NCI-H2171 treated with DMSO at 0.1 percent for 48 hours (cell line): ENCODE measurements around the gene EEF1A2.
A peak's percentile ranks its signal among the peaks of the same experiment; 100 is the strongest.

ENCODE experiments used
- DNase-seq: peaks from one replicate; lab custom pipeline; 2025; lab: John Stamatoyannopoulos, UW

The EEF1A2 gene

DNA sequence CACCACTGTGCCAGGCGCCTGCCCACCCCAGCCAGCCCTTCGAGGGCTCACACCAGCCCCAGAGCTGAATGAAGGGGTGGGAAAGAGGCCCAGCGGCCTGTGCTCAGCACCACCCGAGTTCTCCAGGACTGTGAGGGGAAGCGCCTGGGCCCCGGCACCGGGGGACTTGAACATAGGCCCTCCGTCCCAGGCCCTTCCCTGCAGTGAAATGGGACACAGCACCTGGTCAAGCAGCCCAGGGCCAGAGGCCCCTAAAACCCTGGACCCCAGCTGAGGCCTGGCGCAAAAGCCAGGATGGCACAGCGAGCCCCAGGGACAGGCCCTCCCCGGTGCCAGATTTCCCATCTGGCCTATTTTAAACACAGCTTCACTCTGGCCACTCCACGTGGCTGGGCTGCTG lies 30.5 kb downstream of the EEF1A2 start:
- DNase-seq: no peak

DNA sequence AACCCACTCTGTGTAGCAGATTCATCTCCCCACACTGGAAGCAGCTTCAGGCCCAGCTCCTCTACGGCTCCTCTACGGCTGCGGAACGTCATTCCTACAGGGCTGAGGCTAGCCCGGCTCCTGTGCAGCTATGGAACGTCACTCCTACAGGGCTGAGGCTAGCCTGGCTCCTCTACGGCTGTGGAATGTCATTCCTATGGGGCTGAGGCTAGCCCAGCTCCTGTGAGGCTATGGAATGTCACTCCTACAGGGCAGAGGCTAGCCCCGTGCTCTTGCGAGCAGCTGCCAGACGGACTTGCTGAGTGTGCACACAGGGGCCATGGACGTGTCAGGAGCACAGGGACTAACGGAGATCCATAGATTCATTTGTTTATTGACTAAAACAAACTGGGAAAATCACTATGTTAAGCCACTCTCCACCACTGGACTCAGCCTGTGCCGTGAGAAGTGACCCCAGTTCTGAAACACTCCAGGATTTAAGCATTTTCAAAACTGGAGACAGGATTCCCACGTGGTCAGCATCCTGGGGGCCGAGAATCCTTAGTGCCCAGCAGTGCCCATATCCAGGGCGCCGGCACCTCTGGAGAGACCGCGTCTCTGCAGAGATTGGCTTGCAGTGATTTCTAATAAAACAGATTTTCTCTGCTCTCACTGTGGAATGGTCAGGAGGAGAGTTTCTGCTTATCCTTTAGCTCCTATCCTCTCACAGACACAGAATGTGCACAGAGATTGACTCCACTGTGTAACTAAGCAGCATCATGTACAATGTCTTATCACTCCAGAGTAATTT lies 31.4 kb downstream of the EEF1A2 start:
- no peak for DNase-seq

DNA sequence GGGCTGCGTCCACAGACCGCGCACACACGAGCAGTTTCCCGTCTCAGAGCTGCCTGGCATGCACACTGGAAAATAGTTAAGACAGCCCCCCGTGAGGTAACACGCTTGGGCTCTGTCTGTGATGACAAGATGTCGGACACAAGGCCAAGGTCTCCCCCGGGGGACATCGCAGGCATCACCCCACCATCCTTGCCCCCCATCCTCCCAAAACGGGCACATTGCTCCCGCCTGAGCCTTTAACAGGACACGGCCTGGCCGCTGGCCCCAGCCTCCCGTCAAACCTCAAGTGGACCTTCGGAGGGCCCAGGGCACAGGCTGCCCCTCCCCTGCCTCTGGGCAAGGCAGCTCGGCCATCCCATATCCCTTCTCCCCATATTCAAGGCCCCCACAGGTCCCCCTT lies 32.0 kb downstream of the EEF1A2 start:
- DNase-seq: no peak

DNA sequence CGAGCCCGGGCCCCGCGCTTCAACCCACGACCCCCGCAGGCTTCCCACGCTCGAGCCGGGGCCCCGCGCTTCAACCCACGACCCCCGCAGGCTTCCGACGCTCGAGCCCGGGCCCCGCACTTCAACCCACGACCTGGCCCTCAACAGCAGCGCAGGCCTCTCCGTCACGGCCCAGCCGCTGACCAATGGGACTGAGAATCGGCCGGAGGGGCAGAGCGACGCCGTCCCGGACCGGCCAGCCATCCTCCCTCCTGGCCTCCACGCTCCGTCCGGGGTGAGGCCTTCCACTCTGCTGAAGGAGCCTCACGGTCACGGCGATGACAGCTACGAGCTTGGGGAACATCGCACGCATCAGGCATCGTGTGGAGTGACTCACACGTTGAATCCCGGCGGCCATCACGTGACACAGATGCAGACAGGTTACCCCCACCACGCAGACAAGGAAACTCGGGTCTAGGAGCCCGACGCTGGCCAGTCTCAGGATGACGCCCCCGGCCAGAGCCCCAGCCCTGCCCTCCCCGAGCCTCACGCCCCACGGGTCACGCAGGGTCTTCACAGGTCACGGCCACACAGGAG lies 32.5 kb downstream of the EEF1A2 start:
- DNase-seq: no peak

DNA sequence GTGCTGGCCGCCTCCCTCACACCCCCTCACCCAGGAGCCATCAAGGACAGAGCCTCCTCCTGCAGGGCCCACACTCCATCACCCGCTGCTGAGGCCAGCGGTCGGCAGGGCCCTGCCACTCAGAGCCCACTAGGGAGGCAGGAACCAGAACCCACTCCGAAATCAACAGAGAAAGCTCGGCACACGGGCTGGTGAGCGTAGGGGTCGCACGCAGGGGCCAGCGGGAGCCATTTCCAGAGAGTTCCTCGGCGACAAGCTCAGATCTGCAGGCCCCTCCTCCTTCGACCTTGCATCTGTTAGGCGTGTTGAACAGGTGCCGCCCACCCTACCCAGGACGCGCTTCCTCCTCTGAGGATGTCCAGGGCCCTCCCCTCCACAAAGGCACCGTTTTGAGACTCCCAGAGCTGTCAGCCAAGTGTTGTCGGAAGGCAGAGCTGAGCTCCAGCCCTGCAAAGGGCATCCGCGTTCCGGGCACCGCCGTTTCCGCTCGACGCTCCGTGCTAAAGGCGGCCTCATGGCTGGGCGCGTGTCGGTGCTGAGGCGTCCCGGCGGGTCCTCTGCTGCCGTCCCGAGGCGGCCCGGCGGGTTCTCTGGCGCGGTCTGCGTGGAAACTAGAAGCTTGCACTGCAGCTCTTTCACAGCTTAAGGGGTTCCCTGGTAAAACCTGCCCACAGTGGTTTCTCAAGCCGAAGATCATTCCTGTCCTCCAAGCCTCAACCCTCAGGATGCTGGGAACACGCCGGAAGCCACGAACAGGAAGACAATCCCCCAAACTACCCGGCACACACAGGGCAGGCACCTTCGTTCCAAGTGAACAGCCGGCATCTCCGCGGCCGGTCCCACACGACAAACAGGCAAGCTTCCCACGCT lies 33.3 kb downstream of the EEF1A2 start:
- no peak for DNase-seq

DNA sequence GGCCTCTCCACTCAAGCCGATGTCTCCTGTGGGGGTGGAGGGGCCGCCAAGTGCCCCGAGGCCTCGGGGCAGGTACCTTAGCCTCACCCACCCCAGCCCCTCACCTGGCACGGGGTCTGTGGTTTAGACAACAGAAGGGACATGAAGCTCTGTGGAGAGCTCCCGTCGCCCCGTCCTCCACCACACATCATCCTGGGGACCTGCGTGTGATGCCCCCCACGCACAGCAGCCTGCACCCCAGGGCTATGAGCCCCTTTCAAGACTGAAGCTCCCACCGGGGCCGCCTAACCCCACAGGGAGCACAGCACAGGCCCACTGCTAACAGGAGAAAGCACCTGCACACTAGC lies 34.6 kb downstream of the EEF1A2 start:
- no peak for DNase-seq

DNA sequence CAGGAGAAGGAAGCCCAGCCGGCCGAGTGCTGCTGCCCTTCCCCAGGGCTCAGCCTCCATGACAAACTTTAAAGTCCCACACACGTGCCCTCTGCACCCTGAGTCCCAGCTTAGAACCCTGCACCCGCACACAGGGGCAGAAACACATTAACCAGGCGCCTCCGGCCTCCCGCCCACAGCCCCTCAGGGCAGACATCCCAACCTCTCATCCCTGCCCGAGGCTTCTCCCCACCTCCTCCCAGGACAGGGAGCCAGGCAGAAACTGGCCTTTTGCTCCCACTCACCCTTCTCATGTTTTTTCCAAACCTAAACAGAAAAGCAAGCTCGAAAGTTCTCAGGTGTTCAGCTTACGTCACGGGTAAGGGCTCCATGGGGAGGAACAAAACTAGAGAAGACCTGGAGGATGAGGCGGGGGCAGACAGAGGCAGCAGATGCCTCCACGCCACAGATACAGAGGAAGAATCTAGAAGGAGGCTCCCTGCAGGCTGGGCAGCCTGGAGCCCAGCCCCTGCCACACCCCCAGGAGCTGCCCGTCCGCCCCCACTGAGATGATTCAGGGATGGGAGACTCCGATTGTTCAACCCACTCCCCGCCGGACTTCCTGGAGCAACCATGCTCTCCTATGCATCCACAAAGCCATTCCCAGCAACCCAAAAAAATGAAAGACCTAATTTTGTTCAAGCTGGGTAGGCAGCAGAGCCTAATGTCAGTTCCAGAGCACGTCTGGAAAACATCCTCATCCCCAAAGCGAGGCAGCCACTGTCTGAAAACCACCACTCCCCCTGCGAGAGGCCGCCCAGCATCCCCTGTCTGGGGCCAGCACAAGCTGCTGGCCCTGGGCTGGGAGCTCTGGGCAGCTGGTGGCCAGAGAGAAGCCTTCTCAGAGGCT lies 35.2 kb downstream of the EEF1A2 start:
- DNase-seq: no peak

DNA sequence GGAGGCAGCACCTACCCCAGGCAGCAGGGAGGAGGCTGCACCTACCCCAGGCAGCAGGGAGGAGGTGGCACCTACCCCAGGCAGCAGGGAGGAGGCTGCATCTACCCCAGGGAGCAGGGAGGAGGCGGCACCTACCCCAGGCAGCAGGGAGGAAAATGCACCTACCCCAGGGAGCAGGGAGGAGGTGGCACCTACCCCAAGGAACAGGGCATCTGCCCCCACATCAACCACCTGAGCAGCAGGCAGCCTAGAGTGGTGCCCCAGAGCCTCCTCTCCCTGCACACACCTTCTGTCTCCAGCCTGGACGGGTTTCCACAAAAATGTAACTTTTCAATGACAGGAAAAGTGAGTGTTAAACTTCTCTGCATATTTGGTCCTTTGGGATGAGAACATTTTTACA lies 36.6 kb downstream of the EEF1A2 start:
- no peak for DNase-seq

DNA sequence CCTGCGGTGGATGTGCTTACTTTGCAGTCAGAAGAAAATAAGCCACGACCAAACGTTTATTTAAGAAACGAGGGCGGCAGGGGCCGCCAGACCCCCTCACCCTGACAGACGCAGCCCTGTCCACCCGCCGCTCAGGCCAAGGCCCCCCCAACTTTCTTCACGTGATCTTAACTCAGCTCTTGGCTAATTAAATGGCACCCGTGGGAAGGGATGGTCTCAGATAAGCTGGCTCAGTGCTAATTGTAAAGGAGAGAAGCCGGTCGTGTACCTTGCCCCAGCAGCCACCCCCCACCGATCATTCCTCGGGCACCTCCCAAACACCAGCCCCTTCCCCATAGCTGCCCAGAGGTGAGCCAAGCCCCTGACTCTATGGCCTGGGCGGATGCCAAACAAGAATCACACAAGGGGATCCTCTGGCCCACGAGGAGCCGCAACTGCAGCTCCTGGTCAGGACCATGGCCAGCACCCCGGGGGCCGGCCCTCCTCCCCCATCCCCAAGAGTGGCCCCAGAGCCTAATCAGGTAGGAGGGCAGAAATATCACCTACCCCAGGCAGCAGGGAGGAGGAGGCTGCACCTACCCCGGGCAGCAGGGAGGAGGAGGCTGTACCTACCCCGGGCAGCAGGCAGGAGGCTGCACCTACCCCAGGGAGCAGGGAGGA lies 37.6 kb downstream of the EEF1A2 start:
- DNase-seq: no peak

DNA sequence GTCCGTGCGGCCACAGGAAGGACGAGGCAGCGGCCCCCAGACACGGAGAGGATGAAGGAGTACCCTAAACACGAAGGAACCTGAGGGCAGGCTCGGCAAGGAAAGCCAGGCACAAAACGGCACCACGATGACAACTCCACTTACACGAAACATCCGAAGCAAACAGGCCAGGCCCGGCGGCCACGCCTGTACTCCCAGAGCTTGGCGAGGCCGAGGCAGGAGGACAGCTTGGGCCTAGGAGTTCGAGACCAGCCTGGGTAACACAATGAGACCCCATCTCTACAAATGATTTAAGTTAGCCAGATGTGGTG lies 39.9 kb downstream of the EEF1A2 start:
- DNase-seq: no peak

DNA sequence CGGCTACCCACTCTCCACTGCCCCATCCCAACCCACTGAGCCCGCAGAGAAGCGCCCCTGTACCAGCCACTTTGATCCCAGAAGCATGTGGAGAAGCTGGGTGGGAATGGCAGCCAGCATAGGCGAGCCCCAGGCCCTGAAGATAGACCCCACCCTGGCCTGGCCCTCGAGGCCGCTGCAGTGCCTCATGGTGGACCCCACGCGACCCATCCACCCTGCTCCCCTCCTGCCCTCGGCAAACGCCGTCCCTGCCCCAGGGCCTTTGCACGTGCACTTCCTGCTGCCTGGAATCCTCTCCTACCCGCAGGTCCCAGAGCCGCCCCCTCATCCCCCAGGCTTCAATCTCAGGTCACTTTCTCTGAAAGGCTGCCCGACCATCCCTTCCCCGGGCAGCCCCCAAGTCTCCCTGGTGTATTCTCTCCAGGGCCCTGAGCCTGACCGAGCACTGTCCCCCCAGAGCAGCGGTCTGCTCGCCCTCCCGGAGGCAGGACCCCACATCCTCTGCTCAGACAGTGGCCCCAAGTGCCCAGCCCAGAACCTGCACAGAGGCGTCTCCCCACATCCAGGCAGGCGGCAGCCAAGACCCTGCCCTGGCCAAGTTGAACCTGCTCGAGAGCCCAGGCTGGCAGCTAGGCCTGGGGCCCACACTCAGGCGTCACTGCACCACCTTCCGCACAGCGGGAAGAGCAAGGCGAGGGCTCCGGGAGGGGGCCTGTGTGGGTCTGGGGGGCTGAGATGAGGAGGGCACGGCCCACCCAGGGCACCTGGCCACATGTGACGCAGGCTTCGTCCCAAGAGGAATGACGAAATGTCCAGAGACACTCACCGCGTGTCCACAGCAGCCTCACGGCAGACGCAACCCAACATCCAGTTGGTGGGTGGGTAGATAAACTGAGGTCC lies 40.5 kb downstream of the EEF1A2 start:
- no peak for DNase-seq

DNA sequence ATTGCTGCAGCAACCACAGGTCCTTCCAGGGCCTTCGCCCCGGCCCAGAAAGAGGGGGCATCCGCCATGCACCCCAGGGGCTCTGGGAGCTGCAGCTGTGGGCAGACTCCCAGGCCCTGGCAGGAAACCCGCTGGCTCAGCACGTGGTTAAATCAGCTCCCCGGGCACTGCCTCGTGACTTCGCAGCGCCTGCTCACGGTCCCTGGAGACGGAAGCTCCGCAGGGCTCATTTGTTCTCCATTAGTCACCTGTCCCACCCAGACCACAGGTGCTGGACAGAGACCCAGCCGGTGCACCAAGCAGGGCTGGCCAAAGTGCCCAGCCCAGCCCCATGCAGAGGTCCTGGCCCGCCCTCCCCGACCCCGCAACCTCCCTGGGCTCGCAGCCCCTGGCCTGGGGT lies 41.1 kb downstream of the EEF1A2 start:
- peak; percentile 76 for DNase-seq

DNA sequence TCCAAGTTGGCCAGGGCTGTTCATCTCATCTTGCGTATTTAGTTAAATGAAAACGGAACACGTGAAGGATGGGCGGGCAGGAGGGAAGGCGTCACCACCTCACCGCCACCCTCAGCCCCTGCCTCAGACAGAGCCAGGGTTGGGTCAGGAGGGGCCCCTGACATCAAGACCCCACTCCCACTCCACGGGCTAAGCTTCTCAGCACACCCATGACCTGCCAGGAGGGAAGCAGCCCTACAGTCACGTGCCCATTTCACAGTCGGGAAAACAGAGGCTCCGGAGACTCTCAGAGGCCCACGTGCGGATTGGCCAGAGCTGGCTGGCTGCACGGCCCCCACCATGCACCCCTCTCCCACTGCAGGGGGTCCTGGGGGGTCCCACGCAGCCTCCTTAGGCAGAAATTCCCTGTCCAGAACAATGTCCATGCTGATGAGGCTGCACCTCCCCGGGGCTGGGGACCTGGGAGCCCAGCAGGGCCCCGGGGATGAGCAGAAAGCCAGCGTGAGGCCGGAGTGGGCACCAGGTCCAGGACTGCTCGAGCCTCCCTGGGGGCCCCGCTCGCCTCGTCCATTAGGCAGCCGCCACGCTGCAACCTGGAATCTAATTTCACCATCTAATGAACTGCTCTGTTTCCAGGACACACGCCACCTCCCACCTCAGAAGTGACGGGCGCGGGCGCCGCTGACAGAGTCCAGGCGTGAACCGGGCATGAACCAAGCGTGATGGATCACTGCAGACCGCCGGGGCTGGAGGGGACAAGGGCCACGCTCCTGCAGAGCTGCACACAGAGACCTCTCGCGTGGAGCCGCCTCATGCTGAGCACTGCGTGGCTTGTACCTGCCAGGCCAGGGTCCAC lies 42.2 kb downstream of the EEF1A2 start:
- DNase-seq: no peak

DNA sequence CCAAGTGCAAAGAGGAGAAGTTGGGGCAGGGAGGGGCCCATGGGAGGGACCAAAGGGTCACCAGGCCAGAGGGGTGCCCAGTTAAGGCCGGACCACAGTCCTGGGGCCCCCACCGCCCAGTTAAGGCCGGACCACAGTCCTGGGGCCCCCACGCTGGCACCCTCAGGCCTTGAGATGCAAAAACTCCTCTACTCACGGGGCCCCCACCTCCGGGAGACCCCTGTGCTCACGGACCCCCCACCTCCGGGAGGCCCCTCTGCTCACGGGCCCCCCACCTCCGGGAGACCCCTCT lies 43.4 kb downstream of the EEF1A2 start:
- no peak for DNase-seq

DNA sequence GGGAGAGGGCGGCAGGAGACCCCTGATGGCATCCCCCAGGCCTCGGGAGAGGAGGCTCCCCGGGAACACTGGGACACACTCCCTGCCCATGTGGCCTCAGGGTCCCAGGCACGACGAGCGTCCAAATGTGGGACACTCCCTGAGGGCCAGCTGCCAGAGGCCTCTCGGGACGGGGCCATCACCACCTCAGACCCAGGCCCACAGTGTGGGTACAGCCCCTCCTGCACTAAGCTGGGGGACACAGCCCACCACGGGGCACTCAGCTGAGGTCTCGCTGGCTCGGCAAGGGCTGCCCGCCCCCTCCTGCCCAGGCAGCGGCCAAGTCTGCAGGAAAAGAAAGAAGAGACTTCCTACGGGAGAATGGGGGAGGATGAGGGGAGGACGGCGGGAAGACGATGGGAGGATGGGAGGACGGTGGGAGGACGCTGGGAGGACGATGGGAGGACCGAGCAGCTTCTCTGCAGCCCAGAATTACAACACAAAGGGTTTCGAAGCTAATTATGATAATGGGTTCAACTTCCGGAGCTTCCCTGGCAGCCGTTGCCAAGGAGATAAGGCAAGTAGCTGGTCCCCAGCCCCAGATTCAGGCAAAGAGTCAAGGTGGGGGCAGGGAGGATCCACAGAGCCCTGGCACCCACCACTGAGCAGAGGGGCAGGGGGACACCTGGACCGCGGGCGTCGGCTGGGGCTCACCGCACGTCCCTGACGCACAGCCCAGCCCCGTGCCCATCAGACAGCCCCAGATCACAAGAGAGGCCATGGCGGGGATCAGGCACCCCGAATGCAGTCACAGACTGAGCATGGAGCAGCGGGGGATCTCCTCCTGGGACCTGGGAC lies 43.9 kb downstream of the EEF1A2 start:
- DNase-seq: peak; percentile 76

DNA sequence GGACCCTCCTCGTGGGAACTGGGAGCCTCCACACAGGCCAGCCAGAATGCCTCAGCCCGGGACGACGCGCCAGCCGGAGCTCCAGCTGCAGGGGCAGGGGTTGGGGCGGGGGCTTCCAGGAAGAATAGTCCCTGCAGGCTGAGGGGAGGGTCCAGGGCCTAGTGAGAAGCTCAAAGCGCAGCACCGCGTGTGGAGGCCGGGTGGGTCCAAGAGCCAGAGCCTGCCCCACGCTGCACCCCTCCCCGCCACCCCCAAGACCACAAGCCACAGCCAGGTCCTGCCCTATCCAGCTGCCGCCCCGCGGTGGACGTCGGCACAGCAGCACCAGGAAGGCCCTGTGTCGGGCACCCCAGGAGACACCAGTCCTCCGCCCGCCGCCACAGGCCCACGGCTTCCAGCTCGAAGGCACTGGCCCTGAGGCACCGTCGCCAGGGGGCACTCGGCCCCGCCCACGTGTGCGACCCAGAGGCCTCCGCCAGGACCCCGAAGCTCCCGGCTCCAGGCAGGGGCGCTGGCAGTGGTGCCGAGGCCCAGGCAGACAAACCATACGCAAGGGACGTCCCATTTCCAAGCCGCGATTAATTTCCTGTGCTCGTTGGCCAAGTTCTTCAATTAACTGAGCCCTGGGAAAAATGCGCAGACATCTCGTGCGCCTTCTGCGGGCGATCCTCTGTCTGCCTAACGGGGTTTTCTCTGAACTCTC lies 45.9 kb downstream of the EEF1A2 start:
- DNase-seq: no peak

DNA sequence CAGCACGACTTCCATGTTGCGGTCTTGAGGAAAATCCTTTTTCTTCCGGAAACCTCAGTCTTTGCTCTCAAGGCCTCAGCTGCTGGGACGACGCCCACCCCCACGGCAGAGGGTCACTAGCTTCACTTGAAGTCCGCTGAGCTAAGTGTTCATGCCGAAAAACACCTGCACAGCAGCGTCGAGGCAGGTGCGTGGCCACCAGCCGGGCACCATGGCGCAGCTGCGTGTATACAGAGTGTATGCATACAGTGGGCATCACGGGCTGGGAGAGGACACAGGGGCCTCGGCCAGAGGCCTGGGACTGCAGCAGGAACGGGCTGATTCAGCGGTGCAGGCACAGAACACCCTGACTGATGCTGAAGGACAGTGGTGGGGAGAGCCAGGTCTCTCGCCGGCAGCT lies 46.5 kb downstream of the EEF1A2 start:
- DNase-seq: no peak

DNA sequence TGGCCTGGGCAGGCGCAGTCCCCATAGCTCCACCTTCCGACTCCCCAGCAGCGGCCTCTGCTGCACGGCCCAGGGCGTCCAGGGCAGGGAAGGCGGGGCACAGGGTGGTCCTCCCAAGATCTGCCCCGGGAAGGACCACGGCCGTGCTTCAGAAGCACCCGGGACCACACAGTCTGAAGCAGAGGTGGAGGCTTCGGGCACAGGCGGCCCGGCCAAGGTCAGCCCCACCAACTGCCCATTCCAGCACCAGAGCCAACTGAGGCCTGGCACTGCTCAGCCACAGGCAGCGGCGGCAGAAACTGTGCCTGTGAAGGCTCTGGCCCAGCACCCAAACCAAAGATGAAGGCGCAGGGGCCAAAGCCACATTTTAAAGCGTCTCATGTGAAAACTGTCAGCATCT lies 47.1 kb downstream of the EEF1A2 start:
- DNase-seq: no peak
